GM12878 (cell line): ENCODE measurements around the gene ERC1. TPM values are rescaled to one million over a fixed set of nuclear protein-coding genes. Genes with fewer than 3 reads are reported as not detected.

Source experiments
- ATAC-seq: fragments of 200-7000 bp; cut with Tn5 transposase; 3 replicates; pipeline ENCODE4 v1.9.1; 2020; ENCODE audit warnings: mild to moderate bottlenecking, moderate library complexity
- BruUV-seq: library from RNA; stranded (reverse); fragments of 400-500 nt; replicated peaks from 2 replicates; lab custom pipeline; 2021; lab: Mats Ljungman, UMichigan
- CTCF ChIA-PET: fragments of 300-600 bp; sonication (Branson Sonifier 250); formaldehyde crosslinking; extraction: SDS; loops from one replicate; lab custom pipeline; 2021; ENCODE audit warnings: inconsistent platforms; lab: Yijun Ruan, JAX
- POLR2A ChIA-PET: fragments of 350-600 bp; formaldehyde crosslinking; extraction: SDS; loops from one replicate; lab custom pipeline; 2021; ENCODE audit warnings: inconsistent platforms; lab: Charles Lee
- RAD21 ChIA-PET: fragments of 300-600 bp; sonication (Branson Sonifier 250); formaldehyde crosslinking; loops from one replicate; lab custom pipeline; 2023; ENCODE audit warnings: antibody characterized with exemption; ENCODE audit not compliant: unreplicated experiment; lab: Charles Lee
- SMC1A ChIA-PET: fragments of 300-600 bp; sonication (Branson Sonifier 250); formaldehyde crosslinking; loops from one replicate; lab custom pipeline; 2023; ENCODE audit not compliant: unreplicated experiment, uncharacterized antibody; lab: Charles Lee
- DNase-seq: peaks from one replicate; pipeline ENCODE4 v3.0.0-alpha.2; 2011; ENCODE audit warnings: low read depth, low spot score
- FAIRE-seq: peaks from 3 replicates; lab custom pipeline; 2011; peaks lifted over from hg19 to GRCh38; lab: Jason Lieb, UNC
- H2AFZ ChIP-seq: 2 replicates; pipeline ENCODE4 v1.6.0; 2011; ENCODE audit warnings: low read depth, low read length, control low read depth; ENCODE audit not compliant: control insufficient read depth
- H3K27ac ChIP-seq: 2 replicates; pipeline ENCODE4 v1.5.1; 2011; ENCODE audit warnings: control low read depth; ENCODE audit not compliant: control insufficient read depth, insufficient read depth
- H3K27me3 ChIP-seq, 2 experiments: replicated peaks in 1 of 2; 2 replicates each; pipeline versions ENCODE4 v1.6.0 to v1.6.1; 2011; ENCODE audit warnings: low read length in 1 of 2; ENCODE audit not compliant: control insufficient read depth in 2 of 2, insufficient read depth in 2 of 2
- H3K36me3 ChIP-seq, 2 experiments: 2 replicates each; pipeline ENCODE4 v1.5.1; 2011; ENCODE audit warnings: low read length in 1 of 2; ENCODE audit not compliant: control insufficient read depth in 2 of 2, insufficient read depth in 2 of 2
- H3K4me1 ChIP-seq: 2 replicates; pipeline ENCODE4 v1.6.1; 2011; ENCODE audit warnings: mild to moderate bottlenecking, low read length, moderate library complexity, mixed read lengths; ENCODE audit not compliant: control insufficient read depth, insufficient read depth
- H3K4me2 ChIP-seq: 2 replicates; pipeline ENCODE4 v1.6.0; 2011; ENCODE audit warnings: control low read depth; ENCODE audit not compliant: control insufficient read depth, insufficient read depth
- H3K4me3 ChIP-seq: fragments of 200-600 bp; sonication (generic); 2 replicates; pipeline ENCODE4 v1.5.1; 2016
- H3K79me2 ChIP-seq: 2 replicates; pipeline ENCODE4 v1.6.0; 2011; ENCODE audit warnings: low read length; ENCODE audit not compliant: control insufficient read depth, insufficient read depth
- H3K9ac ChIP-seq: 2 replicates; pipeline ENCODE4 v1.8.0; 2011; ENCODE audit warnings: low read length, control low read depth, mixed read lengths; ENCODE audit not compliant: control insufficient read depth, insufficient read depth
- H3K9me3 ChIP-seq: replicated peaks from 3 replicates; pipeline ENCODE4 v1.5.1; 2011; ENCODE audit warnings: mild to moderate bottlenecking, low read length; ENCODE audit not compliant: control insufficient read depth, insufficient read depth
- H4K20me1 ChIP-seq: 2 replicates; pipeline ENCODE4 v1.6.0; 2011; ENCODE audit not compliant: control insufficient read depth, insufficient read depth
- ATF7 ChIP-seq: fragments of 450-650 bp; IDR thresholded peaks from 2 replicates; pipeline ENCODE4 v1.6.1; 2016; ENCODE audit warnings: low read depth, mild to moderate bottlenecking
- BHLHE40 ChIP-seq, 2 experiments: fragments of 450-650 bp in 1 of 2; IDR thresholded peaks; 2 replicates each; pipeline ENCODE4 v1.6.1; 2011 to 2017; ENCODE audit warnings: low read depth in 2 of 2, borderline replicate concordance in 1 of 2, improper control_type of control experiment in 1 of 2, low read length in 1 of 2, mild to moderate bottlenecking in 1 of 2
- CTCF ChIP-seq, 3 experiments: IDR thresholded peaks in 2 of 3; conservative IDR thresholded peaks in 1 of 3; 2 replicates each; pipeline ENCODE4 v1.5.1; 2011; ENCODE audit warnings: low read depth in 3 of 3, low read length in 3 of 3, mild to moderate bottlenecking in 3 of 3, control low read depth in 2 of 3, moderate library complexity in 2 of 3, inconsistent platforms in 1 of 3, mixed read lengths in 1 of 3; ENCODE audit not compliant: control insufficient read depth in 2 of 3, insufficient read depth in 1 of 3; ENCODE audit errors: extremely low read depth in 1 of 3
- FOXM1 ChIP-seq: IDR thresholded peaks from 2 replicates; pipeline ENCODE4 v1.6.1; 2012; ENCODE audit warnings: low read depth, mild to moderate bottlenecking, inconsistent platforms, low read length, moderate library complexity
- MEF2A ChIP-seq: IDR thresholded peaks from 2 replicates; pipeline ENCODE4 v1.6.1; 2011; ENCODE audit warnings: low read depth, mild to moderate bottlenecking, low read length, moderate library complexity; ENCODE audit not compliant: insufficient read depth
- PAX8 ChIP-seq: fragments of 450-650 bp; IDR thresholded peaks from 2 replicates; pipeline ENCODE4 v1.6.1; 2017; ENCODE audit warnings: mild to moderate bottlenecking, moderate library complexity
- POLR2A ChIP-seq: IDR thresholded peaks from 2 replicates; pipeline ENCODE4 v1.6.1; 2011; ENCODE audit warnings: low read depth, mild to moderate bottlenecking, low read length
- SIN3A ChIP-seq: IDR thresholded peaks from 2 replicates; pipeline ENCODE4 v1.6.1; 2012; ENCODE audit warnings: low read depth, low read length, improper control_type of control experiment
- SP1 ChIP-seq: IDR thresholded peaks from one replicate; pipeline ENCODE4 v1.6.1; 2011; ENCODE audit warnings: low read depth, low read length
- SRF ChIP-seq, 2 experiments: IDR thresholded peaks; 2 replicates each; pipeline ENCODE4 v1.6.1; 2011; ENCODE audit warnings: low read depth in 2 of 2, low read length in 2 of 2, mild to moderate bottlenecking in 1 of 2, moderate library complexity in 1 of 2
- STAT1 ChIP-seq: fragments of 450-650 bp; conservative IDR thresholded peaks from 2 replicates; pipeline ENCODE4 v1.6.1; 2014; ENCODE audit warnings: antibody characterized with exemption, mild to moderate bottlenecking
- STAT3 ChIP-seq: IDR thresholded peaks from 2 replicates; pipeline ENCODE4 v1.6.1; 2011; ENCODE audit warnings: low read depth, low read length, improper control_type of control experiment
- TCF12 ChIP-seq: IDR thresholded peaks from 2 replicates; pipeline ENCODE4 v1.6.1; 2011; ENCODE audit warnings: low read depth, mild to moderate bottlenecking, low read length
- WGBS: methylation state at CpG from one replicate; pipeline ENCODE4 v1.1.6; 2016; ENCODE audit warnings: low lambda C conversion rate; ENCODE audit not compliant: insufficient replicate concordance, insufficient coverage; ENCODE audit errors: missing lambda C conversion rate; 5-methylcytosine and 5-hydroxymethylcytosine counted together
- in situ Hi-C: fragments of 300-500 bp; cut with MboI; formaldehyde crosslinking; loops from 9 replicates; pipeline ENCODE4 v1.14.3; 2018; ENCODE audit warnings: mixed read lengths
- intact Hi-C: fragments of 100-400 bp; cut with micrococcal nuclease; formaldehyde crosslinking; loops from one replicate; pipeline ENCODE4 v1.14.2; 2022; ENCODE audit not compliant: unreplicated experiment
- polyA plus RNA-seq, 11 experiments: library from polyadenylated mRNA; depleted of rRNA in 4 of 11; unstranded in 6 of 11; stranded (reverse) in 5 of 11; fragments of >200 nt; fragmentation: Nextera tagmentation in 4 of 11; fragmentation: Illumina TruSeq in 1 of 11; extraction: Ambion mirVana in 4 of 11; extraction: Trizol in 1 of 11; gene quantifications; 1 replicate in 1 of 11; 2 replicates in 10 of 11; pipeline versions ENCODE4 v1.2.1 to v1.2.3, GENCODE V29; 2011 to 2016; ENCODE audit warnings: inconsistent platforms in 2 of 11, missing spikeins in 2 of 11, low read depth in 1 of 11
- total RNA-seq, 4 experiments: library from RNA; depleted of rRNA in 3 of 4; stranded (reverse); fragments of >200 nt in 3 of 4; fragmentation: Illumina TruSeq in 1 of 4; extraction: Trizol in 1 of 4; gene quantifications; 2 replicates each; pipeline versions ENCODE4 v1.2.1 to v1.2.3, GENCODE V29; 2013 to 2021
- TF ChIP-seq, protein P1 (sequence below): fragments of 450-650 bp; IDR thresholded peaks from 2 replicates; pipeline ENCODE4 v1.6.1; 2017; ENCODE audit warnings: mild to moderate bottlenecking, moderate library complexity

The ERC1 gene
- total and polyA plus RNA-seq, 10 of the 15 experiments (the other 5 are each of a cell fraction or from before 2014, with no cell fraction given): 0.75 to 8.0 (median 5.0) TPM

- Histone ChIP-seq H3K4me2 (no peak overlapping the region), H3K4me3 (no peak overlapping the region), H3K36me3 (no peaks in the 10 kb centered on the region), H3K9me3 (no peaks in the 10 kb centered on the region), H2AFZ (no peak overlapping the region), H3K79me2 (no peaks in the 10 kb centered on the region), H3K4me1 (no peaks in the 10 kb centered on the region), H3K9ac (no peak overlapping the region), H3K27ac (no peak overlapping the region), H4K20me1 (no peaks in the 10 kb centered on the region), H3K27me3 (no peaks in the 10 kb centered on the region; a peak in 1 of 4 replicates)
- no peak for ATAC-seq
- 37% methylated on average over 14 of the region's 14 CpGs for WGBS
- intact Hi-C loops: no loop called here
- no peak for TF ChIP-seq STAT3
- TF ChIP-seq BHLHE40 (IDR thresholded peaks at IDR 0.05; ENCODE audit: borderline replicate concordance in 1 of 2, low read depth in 2 of 2, low read length in 1 of 2): no peak
- no peak for TF ChIP-seq PAX8
- TF ChIP-seq STAT1: no peak
- TF ChIP-seq MEF2A: no peak
- TF ChIP-seq ATF7: no peak
- TF ChIP-seq FOXM1: no peak
- TF ChIP-seq SIN3A: no peak
- TF ChIP-seq SRF (IDR thresholded peaks at IDR 0.05; ENCODE audit: low read depth in 2 of 2, low read length in 2 of 2): no peak
- TF ChIP-seq TCF12: no peak
- no peak for TF ChIP-seq POLR2A
- TF ChIP-seq, protein P1, sequence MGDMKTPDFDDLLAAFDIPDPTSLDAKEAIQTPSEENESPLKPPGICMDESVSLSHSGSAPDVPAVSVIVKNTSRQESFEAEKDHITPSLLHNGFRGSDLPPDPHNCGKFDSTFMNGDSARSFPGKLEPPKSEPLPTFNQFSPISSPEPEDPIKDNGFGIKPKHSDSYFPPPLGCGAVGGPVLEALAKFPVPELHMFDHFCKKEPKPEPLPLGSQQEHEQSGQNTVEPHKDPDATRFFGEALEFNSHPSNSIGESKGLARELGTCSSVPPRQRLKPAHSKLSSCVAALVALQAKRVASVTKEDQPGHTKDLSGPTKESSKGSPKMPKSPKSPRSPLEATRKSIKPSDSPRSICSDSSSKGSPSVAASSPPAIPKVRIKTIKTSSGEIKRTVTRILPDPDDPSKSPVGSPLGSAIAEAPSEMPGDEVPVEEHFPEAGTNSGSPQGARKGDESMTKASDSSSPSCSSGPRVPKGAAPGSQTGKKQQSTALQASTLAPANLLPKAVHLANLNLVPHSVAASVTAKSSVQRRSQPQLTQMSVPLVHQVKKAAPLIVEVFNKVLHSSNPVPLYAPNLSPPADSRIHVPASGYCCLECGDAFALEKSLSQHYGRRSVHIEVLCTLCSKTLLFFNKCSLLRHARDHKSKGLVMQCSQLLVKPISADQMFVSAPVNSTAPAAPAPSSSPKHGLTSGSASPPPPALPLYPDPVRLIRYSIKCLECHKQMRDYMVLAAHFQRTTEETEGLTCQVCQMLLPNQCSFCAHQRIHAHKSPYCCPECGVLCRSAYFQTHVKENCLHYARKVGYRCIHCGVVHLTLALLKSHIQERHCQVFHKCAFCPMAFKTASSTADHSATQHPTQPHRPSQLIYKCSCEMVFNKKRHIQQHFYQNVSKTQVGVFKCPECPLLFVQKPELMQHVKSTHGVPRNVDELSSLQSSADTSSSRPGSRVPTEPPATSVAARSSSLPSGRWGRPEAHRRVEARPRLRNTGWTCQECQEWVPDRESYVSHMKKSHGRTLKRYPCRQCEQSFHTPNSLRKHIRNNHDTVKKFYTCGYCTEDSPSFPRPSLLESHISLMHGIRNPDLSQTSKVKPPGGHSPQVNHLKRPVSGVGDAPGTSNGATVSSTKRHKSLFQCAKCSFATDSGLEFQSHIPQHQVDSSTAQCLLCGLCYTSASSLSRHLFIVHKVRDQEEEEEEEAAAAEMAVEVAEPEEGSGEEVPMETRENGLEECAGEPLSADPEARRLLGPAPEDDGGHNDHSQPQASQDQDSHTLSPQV: no peak
- no peak for TF ChIP-seq CTCF (IDR thresholded peaks at IDR 0.05 in 2 of 3, conservative IDR thresholded peaks at IDR 0.05 in 1 of 3; ENCODE audit: control insufficient read depth in 2 of 3, extremely low read depth in 1 of 3, insufficient read depth in 1 of 3, low read depth in 3 of 3, low read length in 3 of 3)
- no peak for TF ChIP-seq SP1
- ChIA-PET CTCF (interaction anchor here (1.1 to 1.8 kb wide), 2 partner anchors 8 to 392 kb away, joined by 3 to 10 read pairs; no protein-coding TSS in a partner anchor), RAD21 (interaction anchor here (0.6 kb wide), 1 partner anchor 16 kb away, joined by 5 read pairs; no protein-coding TSS in a partner anchor), SMC1A (interaction anchor here (1.2 to 1.5 kb wide), 2 partner anchors 72 to 391 kb away, joined by 3 to 5 read pairs; no protein-coding TSS in a partner anchor), POLR2A (interaction anchor here (0.6 kb wide), 1 partner anchor 1215 kb away, joined by 3 read pairs; no protein-coding TSS in a partner anchor)
- in situ Hi-C loops: no loop called here
- FAIRE-seq: no peak
- DNase-seq: no peak
- BruUV-seq: no TSS peak
Measured at GRCh38 chr12:1509413-1510052, 518.5 kb downstream of the ERC1 start.
